GM19455 (cell line): ENCODE measurements around the gene TLK1.

Experiments
- ATAC-seq: cut with Tn5 transposase; IDR thresholded peaks from one replicate; pipeline ENCODE4 v1.9.1; 2021; ENCODE audit not compliant: unreplicated experiment

Gene TLK1

DNA sequence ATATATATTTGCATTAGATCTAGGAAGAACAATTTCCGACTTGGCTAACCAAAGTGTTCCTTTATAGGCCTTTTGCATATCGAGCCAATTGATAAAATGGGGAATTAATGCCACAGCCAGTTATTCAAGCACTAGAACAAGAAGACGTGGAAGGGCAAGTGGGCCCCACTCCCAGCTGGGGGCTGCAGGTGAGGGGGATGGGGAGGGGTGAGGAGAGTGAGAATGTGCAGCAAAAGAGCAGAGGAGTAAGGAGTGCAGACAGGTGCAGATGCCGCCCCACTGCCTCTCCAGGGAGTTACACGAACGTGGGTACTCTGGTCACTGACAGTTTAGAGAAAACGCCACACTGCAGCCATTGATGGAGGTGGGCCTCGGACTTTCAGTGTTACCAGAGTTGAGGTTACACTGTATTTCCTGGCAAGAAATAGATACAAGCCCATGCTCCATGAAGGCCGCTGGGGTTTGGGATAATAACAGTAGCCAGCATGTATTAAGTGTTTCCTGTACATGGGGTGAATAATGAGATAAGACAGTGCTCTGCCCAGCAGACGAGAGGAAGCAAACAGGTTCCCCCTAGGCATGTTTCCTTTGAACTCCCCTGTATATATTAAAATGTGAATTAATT is 190.7 kb downstream of the TLK1 start:
- ATAC-seq, result no peak

DNA sequence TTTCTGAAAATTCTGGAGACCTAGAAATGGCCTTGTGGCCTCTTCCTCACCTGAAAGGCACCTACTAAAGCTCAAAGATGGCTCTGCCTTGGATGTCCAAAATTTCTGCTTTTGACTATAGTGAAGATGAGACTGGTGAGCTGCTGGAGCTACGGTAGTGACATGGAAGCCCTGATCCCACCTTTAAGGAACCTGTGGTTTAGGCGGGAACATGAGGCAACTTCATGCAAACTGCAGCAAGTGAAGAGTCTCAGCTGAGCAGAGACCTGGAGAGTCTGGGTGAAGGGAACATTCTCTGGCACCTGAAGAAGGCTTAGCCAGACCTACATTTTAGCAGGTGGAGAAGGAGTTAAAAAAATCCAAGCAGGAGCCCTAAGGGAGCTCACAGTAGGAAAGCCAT is 191.7 kb downstream of the TLK1 start:
- no peak for ATAC-seq

DNA sequence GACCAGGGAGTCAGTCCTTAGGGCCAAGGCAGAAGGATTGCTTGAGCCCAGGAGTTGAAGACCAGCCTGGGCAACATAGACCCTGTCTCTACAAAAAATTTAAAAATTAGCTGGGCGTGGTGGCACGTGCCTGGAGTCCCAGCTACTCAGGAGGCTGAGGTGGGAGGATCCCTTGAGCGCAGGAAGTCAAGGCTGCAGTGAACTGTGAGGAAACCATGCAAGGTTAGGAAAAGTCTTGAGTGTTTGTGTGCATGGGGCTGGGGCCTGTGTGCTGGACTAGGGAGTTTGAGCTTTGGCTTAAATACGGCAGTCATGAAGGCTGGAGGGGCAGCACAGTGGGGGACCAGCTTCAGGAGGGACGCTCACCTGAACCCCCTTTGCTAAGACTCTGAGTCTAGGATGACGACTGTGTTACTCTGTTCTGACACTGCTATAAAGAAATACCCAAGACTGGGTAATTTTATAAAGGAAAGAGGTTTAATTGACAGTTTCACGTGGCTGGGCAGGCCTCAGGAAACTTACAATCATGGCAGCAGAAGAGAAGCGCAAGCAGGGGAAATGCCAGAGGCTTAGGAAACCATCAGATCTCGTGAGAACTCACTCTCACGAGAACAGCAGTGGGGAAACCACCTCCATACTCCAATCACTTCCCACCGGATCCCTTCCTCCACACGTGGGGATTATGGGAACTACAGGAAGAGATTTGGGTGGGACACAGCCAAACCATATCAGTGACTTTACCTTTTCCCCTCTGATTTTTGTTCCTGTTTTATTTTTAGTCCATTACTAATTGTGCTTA is 192.3 kb downstream of the TLK1 start:
- ATAC-seq, result no peak

DNA sequence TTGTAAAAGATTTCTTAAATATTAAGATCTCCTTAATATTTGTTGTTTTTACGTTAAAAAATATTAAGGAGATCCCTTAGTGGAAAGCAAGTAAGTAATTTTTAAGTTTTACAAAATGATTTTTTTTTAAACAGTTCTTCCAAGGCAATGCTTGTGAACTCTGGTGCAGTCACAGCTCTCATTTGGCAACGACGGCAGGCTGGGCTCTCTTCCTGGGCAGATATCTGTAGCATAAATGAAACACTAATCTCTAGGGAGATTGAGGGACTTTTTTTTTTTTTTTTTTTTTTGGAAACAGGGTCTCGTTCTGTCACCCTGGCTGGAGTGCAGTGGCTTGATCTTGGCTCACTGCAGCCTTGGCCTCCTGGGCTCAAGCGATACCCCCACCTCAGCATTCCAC is 193.1 kb downstream of the TLK1 start:
- no peak for ATAC-seq

DNA sequence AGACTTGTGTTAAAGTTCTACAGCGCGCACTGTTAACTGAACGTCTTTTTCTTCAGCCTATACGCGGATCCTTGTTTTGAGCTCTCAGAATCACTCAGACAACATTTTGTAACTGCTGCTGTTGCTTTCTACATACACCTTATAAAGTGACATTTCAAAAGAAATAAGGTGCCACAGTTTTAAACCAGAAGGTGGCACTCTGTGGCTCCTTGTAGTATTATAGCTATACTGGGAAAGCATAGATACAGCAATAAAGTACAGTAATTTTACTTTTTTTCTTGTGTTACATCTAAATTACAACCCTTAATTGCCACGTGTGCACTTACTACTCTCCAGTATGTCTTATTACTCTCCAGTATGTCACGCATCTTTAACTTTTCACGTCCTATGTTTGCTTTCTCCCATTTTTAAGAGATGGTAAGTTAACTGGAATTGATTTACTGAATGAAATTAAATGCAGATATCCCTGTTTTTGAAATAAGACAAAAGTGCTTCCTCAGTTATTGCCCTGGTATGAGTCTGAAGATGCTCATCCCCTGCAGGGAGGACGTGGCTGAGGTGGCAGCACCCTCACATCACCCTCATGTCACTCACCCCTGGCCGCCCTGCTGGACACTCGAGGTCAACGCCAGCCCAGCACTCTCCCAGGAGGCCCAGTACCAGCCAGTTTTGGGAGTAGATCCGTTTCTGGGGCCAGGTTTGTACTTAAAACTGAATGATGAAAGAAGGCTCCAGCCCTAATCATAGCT is 193.9 kb downstream of the TLK1 start:
- ATAC-seq, result no peak

DNA sequence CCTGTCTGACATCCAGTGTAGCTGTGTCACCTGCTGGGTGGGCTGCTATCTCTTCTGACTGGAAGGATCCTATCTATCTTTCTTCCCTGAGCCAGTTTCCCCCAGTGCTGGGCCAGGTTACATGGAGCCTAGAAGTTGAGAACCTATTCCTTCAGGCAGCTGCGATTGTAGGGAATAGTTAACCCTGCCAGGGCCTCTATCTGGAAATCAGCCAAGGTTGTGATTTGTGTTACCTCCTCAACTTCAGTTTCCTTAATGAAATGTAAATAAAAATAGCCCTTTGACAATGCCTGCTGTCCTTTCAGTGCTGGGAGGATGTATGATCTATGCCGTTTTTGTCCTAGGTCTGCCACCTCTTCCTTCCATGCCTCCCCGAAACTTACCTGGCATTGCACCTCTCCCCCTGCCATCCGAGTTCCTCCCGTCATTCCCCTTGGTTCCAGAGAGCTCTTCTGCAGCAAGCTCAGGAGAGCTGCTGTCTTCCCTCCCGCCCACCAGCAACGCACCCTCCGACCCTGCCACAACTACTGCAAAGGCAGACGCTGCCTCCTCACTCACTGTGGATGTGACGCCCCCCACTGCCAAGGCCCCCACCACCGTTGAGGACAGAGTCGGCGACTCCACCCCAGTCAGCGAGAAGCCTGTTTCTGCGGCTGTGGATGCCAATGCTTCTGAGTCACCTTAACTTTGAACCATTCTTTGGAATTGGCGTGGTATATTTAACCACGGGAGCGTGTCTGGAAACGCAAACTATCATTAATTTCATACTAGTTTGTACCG is 195.1 kb downstream of the TLK1 start:
- no peak for ATAC-seq

DNA sequence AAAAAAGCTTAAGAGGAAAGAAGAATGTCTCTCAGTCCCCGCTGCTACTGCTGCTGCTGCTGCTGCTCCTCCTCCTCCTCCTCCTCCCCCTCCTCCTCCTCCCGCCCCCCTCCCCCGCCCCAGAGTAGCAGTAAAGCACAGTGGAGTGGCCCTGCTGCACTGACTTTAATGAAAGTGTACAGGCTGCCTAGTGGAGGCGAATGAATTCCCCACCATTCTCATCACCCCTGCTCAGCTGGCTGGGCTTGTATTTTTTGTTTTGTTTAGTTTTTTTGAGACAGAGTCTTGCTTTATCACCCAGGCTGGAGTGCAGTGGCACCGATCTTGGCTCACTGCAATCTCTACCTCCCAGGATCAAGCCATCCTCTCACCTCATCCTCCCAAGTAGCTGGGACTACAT is 197.3 kb downstream of the TLK1 start:
- ATAC-seq, result no peak

DNA sequence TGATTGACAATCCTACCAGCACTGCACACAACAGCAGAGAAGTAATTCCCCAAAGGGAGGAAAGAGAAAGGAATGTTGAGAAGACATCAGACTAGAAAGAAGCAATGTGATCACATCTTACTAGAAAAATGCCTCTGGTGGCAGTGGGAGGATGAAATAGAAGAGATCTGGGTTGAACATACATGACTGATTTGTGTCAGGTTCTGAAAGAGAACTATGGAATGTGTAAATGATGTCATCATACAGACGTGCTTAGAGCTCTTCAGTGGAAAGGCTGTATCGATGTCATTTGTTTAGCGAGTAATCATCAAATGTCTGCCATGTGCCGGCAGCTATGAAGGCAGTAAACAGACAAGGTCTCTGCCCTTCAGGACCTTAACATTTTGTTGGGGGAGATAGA is 206.8 kb downstream of the TLK1 start:
- ATAC-seq, result no peak

DNA sequence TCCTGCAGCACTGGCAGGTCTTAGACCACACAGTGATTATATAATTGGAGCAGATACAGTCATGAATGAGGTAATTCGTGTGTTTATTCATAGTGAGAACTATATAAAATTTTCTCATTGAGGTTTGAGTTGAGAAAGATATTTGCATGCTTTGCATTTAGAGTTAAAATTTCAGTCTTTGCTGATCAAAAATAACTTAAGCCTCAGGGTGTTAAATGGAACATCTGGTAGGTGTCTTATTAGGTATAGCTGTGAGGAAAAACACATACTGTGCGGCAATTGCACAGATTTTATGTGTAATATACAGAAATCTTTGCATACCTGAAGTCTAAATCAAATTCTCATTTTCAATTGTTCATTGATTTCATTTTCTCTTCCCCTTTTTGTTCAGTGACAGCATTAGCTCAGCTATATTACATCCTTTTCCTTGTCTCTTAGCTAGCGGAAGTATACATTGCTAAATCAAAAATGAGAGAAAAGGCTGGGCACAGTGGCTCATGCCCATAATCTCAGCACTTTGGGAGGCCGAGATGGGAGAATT is 210.4 kb downstream of the TLK1 start:
- peak; percentile 78 for ATAC-seq

DNA sequence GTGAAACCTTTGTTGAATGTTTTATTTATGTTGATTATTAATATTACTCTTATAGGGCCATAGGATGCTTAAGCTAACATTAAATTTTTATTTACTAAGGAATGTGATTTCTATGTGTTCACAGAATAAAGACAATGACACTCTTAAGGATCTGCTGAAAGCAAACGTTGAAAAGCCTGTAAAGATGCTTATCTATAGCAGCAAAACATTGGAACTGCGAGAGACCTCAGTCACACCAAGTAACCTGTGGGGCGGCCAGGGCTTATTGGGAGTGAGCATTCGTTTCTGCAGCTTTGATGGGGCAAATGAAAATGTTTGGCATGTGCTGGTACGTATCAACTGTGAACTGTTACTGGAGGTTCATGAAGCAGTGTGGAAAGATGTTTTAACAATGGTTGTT is 211.3 kb downstream of the TLK1 start:
- no peak for ATAC-seq

DNA sequence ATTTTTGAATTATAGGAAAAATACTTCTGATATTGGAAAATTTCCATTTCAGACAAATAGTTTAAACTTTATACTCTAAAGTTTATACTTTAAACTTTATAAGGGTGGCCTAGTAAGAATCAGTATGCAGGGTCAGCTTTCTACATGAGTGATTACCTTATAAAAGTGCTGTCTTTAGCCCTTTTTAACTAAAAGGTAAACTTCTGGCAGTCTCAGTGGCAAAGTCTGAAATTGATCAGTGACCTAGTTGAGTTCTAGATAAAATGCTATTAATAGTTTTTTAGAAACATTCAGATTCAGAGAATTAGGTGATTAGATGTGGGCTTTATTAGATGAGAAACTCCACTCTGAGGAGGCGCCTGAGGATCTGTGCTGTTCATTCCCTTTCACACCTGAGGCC is 216.1 kb downstream of the TLK1 start:
- no peak for ATAC-seq

DNA sequence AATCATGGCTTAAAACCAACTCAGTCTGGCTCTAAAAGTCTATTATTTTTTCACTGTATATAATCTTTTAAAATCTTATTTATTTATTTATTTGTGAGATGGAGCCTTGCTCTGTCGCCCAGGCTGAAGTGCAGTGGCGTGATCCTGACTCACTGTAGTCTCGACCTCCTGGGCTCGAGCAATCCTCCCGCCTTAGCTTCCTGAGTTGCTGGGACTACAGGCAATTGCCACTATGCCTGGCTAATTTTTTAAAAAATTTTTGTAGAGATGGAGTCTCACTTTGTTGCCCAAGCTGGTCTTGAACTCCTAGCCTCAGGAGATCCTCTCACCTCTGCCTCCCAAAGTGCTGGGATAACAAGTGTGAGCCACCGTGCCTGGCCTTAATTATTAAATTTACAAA is 217.1 kb downstream of the TLK1 start:
- no peak for ATAC-seq

DNA sequence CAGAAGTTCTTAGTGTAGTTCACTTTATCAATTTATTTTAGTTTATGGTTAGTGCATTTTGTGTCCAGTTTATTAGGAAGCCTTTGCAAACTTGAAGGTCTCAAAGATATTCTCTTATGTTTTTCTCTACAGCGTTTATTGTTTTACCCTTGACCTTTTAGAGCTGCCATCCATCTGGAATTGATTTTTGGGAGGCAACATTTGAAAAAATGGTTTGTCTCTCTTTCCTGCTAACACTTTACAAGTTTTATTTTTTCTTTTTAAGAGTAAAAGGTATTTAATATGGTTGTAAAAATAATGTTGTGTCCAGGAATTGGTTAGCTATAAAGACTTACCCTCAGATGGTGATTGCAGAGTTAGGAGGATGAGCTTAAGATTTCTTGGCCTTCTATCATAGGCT is 217.7 kb downstream of the TLK1 start:
- no peak for ATAC-seq

DNA sequence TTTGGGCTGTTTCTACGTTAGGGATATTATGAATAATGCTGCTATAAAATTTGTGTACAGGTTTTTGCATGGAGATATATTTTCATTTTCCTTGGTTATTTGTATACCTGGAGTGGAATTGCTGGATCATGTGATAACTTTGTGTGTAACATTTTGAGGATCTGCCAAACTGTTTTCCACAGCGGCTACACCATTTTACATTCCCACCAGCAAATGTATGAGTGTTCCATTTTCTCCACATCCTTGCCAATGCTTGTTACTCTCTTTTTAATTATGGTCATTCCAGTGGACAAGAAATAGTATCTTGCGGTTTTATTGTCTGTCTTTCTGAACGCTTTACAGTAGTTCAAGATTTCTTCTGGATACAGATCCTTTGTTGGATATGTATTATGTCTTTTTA is 218.1 kb downstream of the TLK1 start:
- ATAC-seq, result no peak
